Transverse colon (tissue), 4 donors: ENCODE results near the gene IL1RL2.

Source experiments
- EP300 ChIP-seq: sonication (generic); formaldehyde crosslinking; IDR thresholded peaks from one replicate; pipeline ENCODE4 v1.6.1; 2017; ENCODE audit warnings: antibody characterized with exemption, low read depth
- POLR2AphosphoS5 ChIP-seq, 3 donors: sonication (generic); formaldehyde crosslinking; IDR thresholded peaks; one replicate each; pipeline ENCODE4 v1.6.1; 2016; ENCODE audit warnings: antibody characterized with exemption in 3 of 3
- TF ChIP-seq, protein P1 (sequence below), 5 experiments: fragments of 200-600 bp in 3 of 5; fragments of 450-650 bp in 2 of 5; sonication (generic) in 3 of 5; IDR thresholded peaks; 1 replicate in 2 of 5; 2 replicates in 3 of 5; pipeline ENCODE4 v1.5.1; 2016 to 2017; ENCODE audit warnings: antibody characterized with exemption in 5 of 5, inconsistent platforms in 3 of 5, mild to moderate bottlenecking in 2 of 5, moderate library complexity in 1 of 5

- TF ChIP-seq POLR2AphosphoS5 (IDR thresholded peaks at IDR 0.05) (no peak), EP300 (no peak)
- TF ChIP-seq, protein P1, sequence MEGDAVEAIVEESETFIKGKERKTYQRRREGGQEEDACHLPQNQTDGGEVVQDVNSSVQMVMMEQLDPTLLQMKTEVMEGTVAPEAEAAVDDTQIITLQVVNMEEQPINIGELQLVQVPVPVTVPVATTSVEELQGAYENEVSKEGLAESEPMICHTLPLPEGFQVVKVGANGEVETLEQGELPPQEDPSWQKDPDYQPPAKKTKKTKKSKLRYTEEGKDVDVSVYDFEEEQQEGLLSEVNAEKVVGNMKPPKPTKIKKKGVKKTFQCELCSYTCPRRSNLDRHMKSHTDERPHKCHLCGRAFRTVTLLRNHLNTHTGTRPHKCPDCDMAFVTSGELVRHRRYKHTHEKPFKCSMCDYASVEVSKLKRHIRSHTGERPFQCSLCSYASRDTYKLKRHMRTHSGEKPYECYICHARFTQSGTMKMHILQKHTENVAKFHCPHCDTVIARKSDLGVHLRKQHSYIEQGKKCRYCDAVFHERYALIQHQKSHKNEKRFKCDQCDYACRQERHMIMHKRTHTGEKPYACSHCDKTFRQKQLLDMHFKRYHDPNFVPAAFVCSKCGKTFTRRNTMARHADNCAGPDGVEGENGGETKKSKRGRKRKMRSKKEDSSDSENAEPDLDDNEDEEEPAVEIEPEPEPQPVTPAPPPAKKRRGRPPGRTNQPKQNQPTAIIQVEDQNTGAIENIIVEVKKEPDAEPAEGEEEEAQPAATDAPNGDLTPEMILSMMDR (IDR thresholded peaks at IDR 0.05), result no peak
Observed at GRCh38 chr2:102269200-102269524, 82.3 kb downstream of the IL1RL2 start.
